WTC11 (cell line): ENCODE measurements around the gene RAB22A. TPM values are rescaled to one million over a fixed set of nuclear protein-coding genes. Genes with fewer than 3 reads are reported as not detected.

Experiments used
- ATAC-seq: fragments of 200-7000 bp; cut with Tn5 transposase; 2 replicates; pipeline ENCODE4 v1.10.0; 2021; ENCODE audit warnings: mild to moderate bottlenecking, moderate library complexity
- CTCF ChIA-PET: fragments of 300-600 bp; sonication (Branson Sonifier 250); formaldehyde crosslinking; loops from one replicate; lab custom pipeline; 2021; ENCODE audit warnings: antibody characterized with exemption; lab: Charles Lee
- POLR2A ChIA-PET: fragments of 350-600 bp; sonication (Branson Sonifier 250); formaldehyde crosslinking; loops from one replicate; lab custom pipeline; 2021; ENCODE audit warnings: antibody characterized with exemption; lab: Charles Lee
- DNase-seq: peaks from one replicate; pipeline ENCODE4 v3.0.0; 2021; ENCODE audit warnings: low spot score
- H3K27ac Mint-ChIP-seq: 2 replicates; pipeline ENCODE4 v1.8.0; 2021; ENCODE audit warnings: mixed read lengths
- H3K27me3 Mint-ChIP-seq: 2 replicates; pipeline ENCODE4 v1.8.0; 2021; ENCODE audit warnings: low read depth, mild to moderate bottlenecking, moderate library complexity, mixed read lengths
- H3K36me3 Mint-ChIP-seq: 2 replicates; pipeline ENCODE4 v1.8.0; 2021; ENCODE audit warnings: mixed read lengths
- H3K4me1 Mint-ChIP-seq: 2 replicates; pipeline ENCODE4 v1.8.0; 2022; ENCODE audit warnings: mixed read lengths
- H3K4me3 Mint-ChIP-seq: 2 replicates; pipeline ENCODE4 v1.8.0; 2021; ENCODE audit warnings: mild to moderate bottlenecking, moderate library complexity, mixed read lengths
- H3K9me3 Mint-ChIP-seq: 2 replicates; pipeline ENCODE4 v1.8.0; 2021; ENCODE audit warnings: mixed read lengths
- ESRRA ChIP-seq: sonication (generic); formaldehyde crosslinking; IDR thresholded peaks from 2 replicates; pipeline ENCODE4 v1.8.1; 2022; ENCODE audit warnings: mild to moderate bottlenecking, missing genetic modification reagents, borderline replicate concordance
- FOXJ3 ChIP-seq: sonication (generic); formaldehyde crosslinking; IDR thresholded peaks from 2 replicates; pipeline ENCODE4 v1.9.0; 2021; ENCODE audit warnings: missing genetic modification reagents, mild to moderate bottlenecking, borderline replicate concordance
- FOXP1 ChIP-seq: sonication (generic); formaldehyde crosslinking; IDR thresholded peaks from 2 replicates; pipeline ENCODE4 v1.8.0; 2022; ENCODE audit warnings: missing genetic modification reagents, mild to moderate bottlenecking, moderate library complexity, borderline replicate concordance
- GABPB1 ChIP-seq: sonication (generic); formaldehyde crosslinking; IDR thresholded peaks from 2 replicates; pipeline ENCODE4 v1.8.1; 2023; ENCODE audit warnings: mild to moderate bottlenecking, missing genetic modification reagents
- HMGA2 ChIP-seq: fragments of 250-450 bp; sonication (Bioruptor Pico); IDR thresholded peaks from 2 replicates; pipeline ENCODE4 v1.4.0; 2021; ENCODE audit warnings: mild to moderate bottlenecking, moderate library complexity
- OVOL2 ChIP-seq: fragments of 250-450 bp; sonication (Bioruptor Pico); IDR thresholded peaks from 2 replicates; pipeline ENCODE4 v1.9.0; 2021; ENCODE audit warnings: mild to moderate bottlenecking, borderline replicate concordance
- PRRX2 ChIP-seq: fragments of 250-450 bp; sonication (Bioruptor Pico); IDR thresholded peaks from 2 replicates; pipeline ENCODE4 v1.8.0; 2021; ENCODE audit warnings: mild to moderate bottlenecking
- SMAD4 ChIP-seq: sonication (generic); formaldehyde crosslinking; IDR thresholded peaks from 2 replicates; pipeline ENCODE4 v1.8.0; 2022; ENCODE audit warnings: mild to moderate bottlenecking, missing genetic modification reagents
- ZNF263 ChIP-seq: sonication (generic); formaldehyde crosslinking; IDR thresholded peaks from 2 replicates; pipeline ENCODE4 v1.8.1; 2022; ENCODE audit warnings: low read depth, mild to moderate bottlenecking, moderate library complexity, missing genetic modification reagents
- ZNF396 ChIP-seq: fragments of 250-450 bp; sonication (Bioruptor Pico); IDR thresholded peaks from 2 replicates; pipeline ENCODE4 v1.8.0; 2021; ENCODE audit warnings: mild to moderate bottlenecking, moderate library complexity, borderline replicate concordance
- ZNF416 ChIP-seq: fragments of 250-450 bp; sonication (Bioruptor Pico); IDR thresholded peaks from 2 replicates; pipeline ENCODE4 v1.9.0; 2021; ENCODE audit warnings: mild to moderate bottlenecking, inconsistent platforms
- total RNA-seq: library from RNA; stranded (reverse); gene quantifications from 3 replicates; pipeline ENCODE4 v1.2.3, GENCODE V29; 2021
- TF ChIP-seq, protein P1 (sequence below): sonication (generic); formaldehyde crosslinking; IDR thresholded peaks from 2 replicates; pipeline ENCODE4 v1.8.1; 2022; ENCODE audit warnings: mild to moderate bottlenecking, missing genetic modification reagents, moderate library complexity, borderline replicate concordance
- TF ChIP-seq, protein P2 (sequence below): sonication (generic); formaldehyde crosslinking; conservative IDR thresholded peaks from 2 replicates; pipeline ENCODE4 v1.8.1; 2023; ENCODE audit warnings: mild to moderate bottlenecking, low read depth, missing genetic modification reagents, moderate library complexity
- TF ChIP-seq, protein P3 (sequence below): sonication (generic); formaldehyde crosslinking; IDR thresholded peaks from 2 replicates; pipeline ENCODE4 v1.8.1; 2023; ENCODE audit warnings: mild to moderate bottlenecking, missing genetic modification reagents
- TF ChIP-seq, protein P4 (sequence below): sonication (generic); formaldehyde crosslinking; IDR thresholded peaks from 2 replicates; pipeline ENCODE4 v1.8.1; 2023; ENCODE audit warnings: mild to moderate bottlenecking, missing genetic modification reagents
- TF ChIP-seq, protein P5 (sequence below): sonication (generic); formaldehyde crosslinking; IDR thresholded peaks from 2 replicates; pipeline ENCODE4 v1.8.0; 2022; ENCODE audit warnings: mild to moderate bottlenecking, missing genetic modification reagents
- TF ChIP-seq, protein P6 (sequence below): fragments of 250-450 bp; sonication (Bioruptor Pico); IDR thresholded peaks from 2 replicates; pipeline ENCODE4 v1.9.0; 2021; ENCODE audit warnings: mild to moderate bottlenecking
- TF ChIP-seq, protein P7 (sequence below): sonication (generic); formaldehyde crosslinking; IDR thresholded peaks from 2 replicates; pipeline ENCODE4 v1.8.1; 2022; ENCODE audit warnings: low read depth, mild to moderate bottlenecking, moderate library complexity, missing genetic modification reagents, borderline replicate concordance
- TF ChIP-seq, protein P8 (sequence below): sonication (generic); formaldehyde crosslinking; IDR thresholded peaks from 2 replicates; pipeline ENCODE4 v1.8.0; 2022; ENCODE audit warnings: mild to moderate bottlenecking, missing genetic modification reagents

The RAB22A gene
- total RNA-seq, 1 experiment from 2014 or later: 6.0 TPM

DNA sequence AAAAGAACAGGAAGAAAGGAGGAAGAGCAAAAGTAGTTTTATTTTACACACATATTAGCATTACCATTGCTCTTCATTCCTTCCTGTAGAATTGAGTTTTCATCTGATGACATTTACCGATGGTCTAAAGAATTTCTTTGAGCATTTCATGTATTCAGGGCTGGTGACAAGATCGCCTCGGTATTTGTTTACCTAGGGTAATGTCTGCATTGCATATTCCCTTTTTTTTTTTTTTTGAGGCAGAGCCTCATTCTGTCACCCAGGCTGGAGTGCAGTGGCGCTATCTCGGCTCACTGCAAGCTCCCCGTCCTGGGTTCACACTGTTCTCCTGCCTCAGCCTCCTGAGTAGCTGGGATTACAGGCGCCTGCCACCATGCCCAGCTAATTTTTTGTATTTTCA is 19.3 kb downstream of the RAB22A start:
- DNase-seq (no peak), ATAC-seq (peak; percentile 62)
- Mint-ChIP-seq H3K27ac (peak overlapping the region; percentile 86), H3K36me3 (peaks cover 2% of the 10 kb centered on the region; the same call in 1 of the 2 replicates), H3K4me3 (no peak overlapping the region), H3K27me3 (no peaks in the 10 kb centered on the region), H3K4me1 (peaks cover 14% of the 10 kb centered on the region)
- CTCF ChIA-PET: no interaction called here
- POLR2A ChIA-PET: no interaction called here
- TF ChIP-seq ZNF263 (CRISPR knock-in tag) (no peak), PRRX2 (no peak), HMGA2 (no peak), GABPB1 (CRISPR knock-in tag) (no peak), ZNF396 (no peak), ZNF416 (CRISPR knock-in tag) (no peak), FOXP1 (no peak), FOXJ3 (CRISPR knock-in tag) (no peak), SMAD4 (no peak), ESRRA (CRISPR knock-in tag) (no peak), OVOL2 (CRISPR knock-in tag) (no peak)
- TF ChIP-seq, protein P1, sequence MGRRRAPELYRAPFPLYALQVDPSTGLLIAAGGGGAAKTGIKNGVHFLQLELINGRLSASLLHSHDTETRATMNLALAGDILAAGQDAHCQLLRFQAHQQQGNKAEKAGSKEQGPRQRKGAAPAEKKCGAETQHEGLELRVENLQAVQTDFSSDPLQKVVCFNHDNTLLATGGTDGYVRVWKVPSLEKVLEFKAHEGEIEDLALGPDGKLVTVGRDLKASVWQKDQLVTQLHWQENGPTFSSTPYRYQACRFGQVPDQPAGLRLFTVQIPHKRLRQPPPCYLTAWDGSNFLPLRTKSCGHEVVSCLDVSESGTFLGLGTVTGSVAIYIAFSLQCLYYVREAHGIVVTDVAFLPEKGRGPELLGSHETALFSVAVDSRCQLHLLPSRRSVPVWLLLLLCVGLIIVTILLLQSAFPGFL (CRISPR knock-in tag): no peak
- TF ChIP-seq, protein P2, sequence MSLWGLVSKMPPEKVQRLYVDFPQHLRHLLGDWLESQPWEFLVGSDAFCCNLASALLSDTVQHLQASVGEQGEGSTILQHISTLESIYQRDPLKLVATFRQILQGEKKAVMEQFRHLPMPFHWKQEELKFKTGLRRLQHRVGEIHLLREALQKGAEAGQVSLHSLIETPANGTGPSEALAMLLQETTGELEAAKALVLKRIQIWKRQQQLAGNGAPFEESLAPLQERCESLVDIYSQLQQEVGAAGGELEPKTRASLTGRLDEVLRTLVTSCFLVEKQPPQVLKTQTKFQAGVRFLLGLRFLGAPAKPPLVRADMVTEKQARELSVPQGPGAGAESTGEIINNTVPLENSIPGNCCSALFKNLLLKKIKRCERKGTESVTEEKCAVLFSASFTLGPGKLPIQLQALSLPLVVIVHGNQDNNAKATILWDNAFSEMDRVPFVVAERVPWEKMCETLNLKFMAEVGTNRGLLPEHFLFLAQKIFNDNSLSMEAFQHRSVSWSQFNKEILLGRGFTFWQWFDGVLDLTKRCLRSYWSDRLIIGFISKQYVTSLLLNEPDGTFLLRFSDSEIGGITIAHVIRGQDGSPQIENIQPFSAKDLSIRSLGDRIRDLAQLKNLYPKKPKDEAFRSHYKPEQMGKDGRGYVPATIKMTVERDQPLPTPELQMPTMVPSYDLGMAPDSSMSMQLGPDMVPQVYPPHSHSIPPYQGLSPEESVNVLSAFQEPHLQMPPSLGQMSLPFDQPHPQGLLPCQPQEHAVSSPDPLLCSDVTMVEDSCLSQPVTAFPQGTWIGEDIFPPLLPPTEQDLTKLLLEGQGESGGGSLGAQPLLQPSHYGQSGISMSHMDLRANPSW (CRISPR knock-in tag): no peak
- TF ChIP-seq, protein P3, sequence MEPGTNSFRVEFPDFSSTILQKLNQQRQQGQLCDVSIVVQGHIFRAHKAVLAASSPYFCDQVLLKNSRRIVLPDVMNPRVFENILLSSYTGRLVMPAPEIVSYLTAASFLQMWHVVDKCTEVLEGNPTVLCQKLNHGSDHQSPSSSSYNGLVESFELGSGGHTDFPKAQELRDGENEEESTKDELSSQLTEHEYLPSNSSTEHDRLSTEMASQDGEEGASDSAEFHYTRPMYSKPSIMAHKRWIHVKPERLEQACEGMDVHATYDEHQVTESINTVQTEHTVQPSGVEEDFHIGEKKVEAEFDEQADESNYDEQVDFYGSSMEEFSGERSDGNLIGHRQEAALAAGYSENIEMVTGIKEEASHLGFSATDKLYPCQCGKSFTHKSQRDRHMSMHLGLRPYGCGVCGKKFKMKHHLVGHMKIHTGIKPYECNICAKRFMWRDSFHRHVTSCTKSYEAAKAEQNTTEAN (CRISPR knock-in tag): no peak
- TF ChIP-seq, protein P4, sequence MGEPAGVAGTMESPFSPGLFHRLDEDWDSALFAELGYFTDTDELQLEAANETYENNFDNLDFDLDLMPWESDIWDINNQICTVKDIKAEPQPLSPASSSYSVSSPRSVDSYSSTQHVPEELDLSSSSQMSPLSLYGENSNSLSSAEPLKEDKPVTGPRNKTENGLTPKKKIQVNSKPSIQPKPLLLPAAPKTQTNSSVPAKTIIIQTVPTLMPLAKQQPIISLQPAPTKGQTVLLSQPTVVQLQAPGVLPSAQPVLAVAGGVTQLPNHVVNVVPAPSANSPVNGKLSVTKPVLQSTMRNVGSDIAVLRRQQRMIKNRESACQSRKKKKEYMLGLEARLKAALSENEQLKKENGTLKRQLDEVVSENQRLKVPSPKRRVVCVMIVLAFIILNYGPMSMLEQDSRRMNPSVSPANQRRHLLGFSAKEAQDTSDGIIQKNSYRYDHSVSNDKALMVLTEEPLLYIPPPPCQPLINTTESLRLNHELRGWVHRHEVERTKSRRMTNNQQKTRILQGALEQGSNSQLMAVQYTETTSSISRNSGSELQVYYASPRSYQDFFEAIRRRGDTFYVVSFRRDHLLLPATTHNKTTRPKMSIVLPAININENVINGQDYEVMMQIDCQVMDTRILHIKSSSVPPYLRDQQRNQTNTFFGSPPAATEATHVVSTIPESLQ (CRISPR knock-in tag): no peak
- TF ChIP-seq, protein P5, sequence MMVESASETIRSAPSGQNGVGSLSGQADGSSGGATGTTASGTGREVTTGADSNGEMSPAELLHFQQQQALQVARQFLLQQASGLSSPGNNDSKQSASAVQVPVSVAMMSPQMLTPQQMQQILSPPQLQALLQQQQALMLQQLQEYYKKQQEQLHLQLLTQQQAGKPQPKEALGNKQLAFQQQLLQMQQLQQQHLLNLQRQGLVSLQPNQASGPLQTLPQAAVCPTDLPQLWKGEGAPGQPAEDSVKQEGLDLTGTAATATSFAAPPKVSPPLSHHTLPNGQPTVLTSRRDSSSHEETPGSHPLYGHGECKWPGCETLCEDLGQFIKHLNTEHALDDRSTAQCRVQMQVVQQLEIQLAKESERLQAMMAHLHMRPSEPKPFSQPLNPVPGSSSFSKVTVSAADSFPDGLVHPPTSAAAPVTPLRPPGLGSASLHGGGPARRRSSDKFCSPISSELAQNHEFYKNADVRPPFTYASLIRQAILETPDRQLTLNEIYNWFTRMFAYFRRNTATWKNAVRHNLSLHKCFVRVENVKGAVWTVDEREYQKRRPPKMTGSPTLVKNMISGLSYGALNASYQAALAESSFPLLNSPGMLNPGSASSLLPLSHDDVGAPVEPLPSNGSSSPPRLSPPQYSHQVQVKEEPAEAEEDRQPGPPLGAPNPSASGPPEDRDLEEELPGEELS (CRISPR knock-in tag): no peak
- TF ChIP-seq, protein P6, sequence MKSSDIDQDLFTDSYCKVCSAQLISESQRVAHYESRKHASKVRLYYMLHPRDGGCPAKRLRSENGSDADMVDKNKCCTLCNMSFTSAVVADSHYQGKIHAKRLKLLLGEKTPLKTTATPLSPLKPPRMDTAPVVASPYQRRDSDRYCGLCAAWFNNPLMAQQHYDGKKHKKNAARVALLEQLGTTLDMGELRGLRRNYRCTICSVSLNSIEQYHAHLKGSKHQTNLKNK (CRISPR knock-in tag): no peak
- TF ChIP-seq, protein P7, sequence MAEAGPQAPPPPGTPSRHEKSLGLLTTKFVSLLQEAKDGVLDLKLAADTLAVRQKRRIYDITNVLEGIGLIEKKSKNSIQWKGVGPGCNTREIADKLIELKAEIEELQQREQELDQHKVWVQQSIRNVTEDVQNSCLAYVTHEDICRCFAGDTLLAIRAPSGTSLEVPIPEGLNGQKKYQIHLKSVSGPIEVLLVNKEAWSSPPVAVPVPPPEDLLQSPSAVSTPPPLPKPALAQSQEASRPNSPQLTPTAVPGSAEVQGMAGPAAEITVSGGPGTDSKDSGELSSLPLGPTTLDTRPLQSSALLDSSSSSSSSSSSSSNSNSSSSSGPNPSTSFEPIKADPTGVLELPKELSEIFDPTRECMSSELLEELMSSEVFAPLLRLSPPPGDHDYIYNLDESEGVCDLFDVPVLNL (CRISPR knock-in tag): no peak
- TF ChIP-seq, protein P8, sequence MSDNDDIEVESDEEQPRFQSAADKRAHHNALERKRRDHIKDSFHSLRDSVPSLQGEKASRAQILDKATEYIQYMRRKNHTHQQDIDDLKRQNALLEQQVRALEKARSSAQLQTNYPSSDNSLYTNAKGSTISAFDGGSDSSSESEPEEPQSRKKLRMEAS (CRISPR knock-in tag): no peak
- TF ChIP-seq, all 79 proteins: peak for 0
- H3K9me3 Mint-ChIP-seq: no peaks in the 10 kb centered on the region
